Measurements from ENCODE around the gene IFT25. TPM values are rescaled to one million over a fixed set of nuclear protein-coding genes. Genes with fewer than 3 reads are reported as not detected.

Gene IFT25
- total RNA-seq, 6 experiments from 2014 or later = 11.7 to 19.3 (median 12.9) TPM

DNA sequence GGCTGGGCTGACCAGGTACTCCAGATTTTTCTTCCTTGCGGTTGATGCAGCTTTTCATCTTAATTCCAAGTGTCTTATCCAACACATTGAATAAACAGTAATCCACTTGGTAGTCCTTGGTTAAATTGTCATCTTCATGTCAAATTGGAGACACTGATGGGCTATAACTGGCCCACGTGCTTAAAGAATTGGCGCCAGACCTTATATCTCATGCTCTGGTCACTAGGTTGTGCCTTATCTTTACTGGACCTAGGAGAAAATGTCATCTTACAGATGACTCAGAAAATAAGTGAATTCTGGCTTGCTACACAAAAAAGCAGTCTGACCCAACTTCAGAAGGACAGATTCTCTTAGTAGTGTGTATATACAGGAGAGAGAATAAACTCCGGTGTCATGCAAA, 16.9 kb upstream of the IFT25 start:
- no peak for TF ChIP-seq POLR2A (IDR thresholded peaks at IDR 0.05)
- TF ChIP-seq CTCF (IDR thresholded peaks at IDR 0.05) = no peak
- DNase-seq (no peak), ATAC-seq (no peak)
- intact Hi-C loops (cut with DNase I) = no loop called here
- no peak overlapping the region for H3K4me3 ChIP-seq
- H3K27me3 ChIP-seq = no peaks in the 10 kb centered on the region
- WGBS (ENCODE audit: insufficient coverage, low coverage, low lambda C conversion rate, missing lambda C conversion rate) = 96% methylated on average over 4 of the region's 4 CpGs
- H3K36me3 ChIP-seq = peaks cover 0 to 31% (median 6%) of the 10 kb centered on the region in 4 donors
- no peaks in the 10 kb centered on the region for H3K9me3 ChIP-seq
- peaks cover 0 to 29% (median 8%) of the 10 kb centered on the region in 4 donors for H3K4me1 ChIP-seq
- no peak overlapping the region for H3K27ac ChIP-seq

GRCh38 chr1:53959664-53960250, 14.3 kb upstream of the IFT25 start:
- Histone ChIP-seq H3K36me3 (peaks cover 0 to 31% (median 6%) of the 10 kb centered on the region in 4 donors), H3K4me3 (no peak overlapping the region), H3K27me3 (no peaks in the 10 kb centered on the region), H3K9me3 (no peaks in the 10 kb centered on the region), H3K4me1 (peaks cover 0 to 26% (median 3%) of the 10 kb centered on the region in 4 donors), H3K27ac (no peak overlapping the region)
- no peak for DNase-seq
- peak; percentile 73 to 87 (median 79) for ATAC-seq
- TF ChIP-seq POLR2A (IDR thresholded peaks at IDR 0.05) = no peak
- TF ChIP-seq CTCF (IDR thresholded peaks at IDR 0.05) = peak; percentile 49 to 73 (median 58)
- intact Hi-C loops (cut with DNase I) = no loop called here

DNA sequence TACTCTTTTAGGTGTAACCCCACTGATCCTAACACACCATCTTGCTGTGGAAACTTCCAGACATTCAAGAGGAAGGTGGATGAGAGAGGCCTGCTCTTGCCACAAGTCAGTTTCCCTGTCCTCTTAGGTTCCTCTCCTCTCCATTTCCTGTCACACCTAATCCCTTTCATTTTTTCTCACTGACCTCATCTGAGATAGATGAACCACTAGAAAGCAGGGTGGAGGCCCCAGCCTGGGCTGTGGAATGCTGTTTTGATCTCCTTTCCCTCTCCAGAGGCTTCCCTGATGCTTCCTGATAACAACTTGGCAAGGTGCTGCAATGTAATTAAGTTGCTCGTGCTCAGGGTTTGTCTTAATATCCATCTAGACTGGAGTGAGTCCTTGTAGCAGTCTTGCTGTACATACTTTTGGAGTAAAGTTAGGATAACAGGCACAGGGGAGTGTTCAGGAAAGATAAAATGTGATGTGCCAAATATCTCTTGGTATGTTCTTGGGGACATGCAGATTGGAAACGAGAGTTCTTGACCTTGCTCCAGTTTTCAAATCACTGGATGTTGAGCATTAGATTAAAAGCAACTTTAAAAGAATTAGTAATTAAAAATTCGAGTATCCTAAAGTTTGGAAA, 11.8 kb upstream of the IFT25 start:
- ATAC-seq (peak in 3 of 4 donors; percentile 7 to 73 (median 9)), DNase-seq (no peak)
- H3K4me3 ChIP-seq = no peak overlapping the region
- intact Hi-C loops (cut with DNase I) = no loop called here
- H3K36me3 ChIP-seq = peaks cover 0 to 29% (median 7%) of the 10 kb centered on the region in 4 donors
- peak overlapping the region in 2 of 3 donors; percentile 20 to 30 for H3K27ac ChIP-seq
- no peaks in the 10 kb centered on the region for H3K27me3 ChIP-seq
- 55% methylated on average over 3 of the region's 3 CpGs for WGBS (ENCODE audit: insufficient coverage, low coverage, low lambda C conversion rate, missing lambda C conversion rate)
- H3K9me3 ChIP-seq = no peaks in the 10 kb centered on the region
- TF ChIP-seq CTCF (IDR thresholded peaks at IDR 0.05) = no peak
- no peak for TF ChIP-seq POLR2A (IDR thresholded peaks at IDR 0.05)
- H3K4me1 ChIP-seq = peaks cover 0 to 26% (median 3%) of the 10 kb centered on the region in 4 donors

- H3K36me3 ChIP-seq = peaks cover 0 to 24% (median 11%) of the 10 kb centered on the region in 4 donors
- WGBS (ENCODE audit: insufficient coverage, low coverage, low lambda C conversion rate, missing lambda C conversion rate) = 48% methylated on average over 3 of the region's 3 CpGs
Measured at GRCh38 chr1:53956308-53957168, 11.0 kb upstream of the IFT25 start.

More at GRCh38 chr1:53956308-53957168, 11.0 kb upstream of the IFT25 start:
- TF ChIP-seq POLR2A (IDR thresholded peaks at IDR 0.05) (no peak), CTCF (IDR thresholded peaks at IDR 0.05) (no peak)
- DNase-seq (no peak), ATAC-seq (peak; percentile 55 to 63 (median 60))
- intact Hi-C loops (cut with DNase I) = no loop called here
- peaks cover 0 to 31% (median 3%) of the 10 kb centered on the region in 4 donors for H3K4me1 ChIP-seq
- peak overlapping the region in 2 of 3 donors; percentile 20 to 30 for H3K27ac ChIP-seq
- H3K27me3 ChIP-seq = no peaks in the 10 kb centered on the region
- H3K4me3 ChIP-seq = no peak overlapping the region
- no peaks in the 10 kb centered on the region for H3K9me3 ChIP-seq
